Measurements from ENCODE around the gene MSGN1. TPM values are rescaled to one million over a fixed set of nuclear protein-coding genes. Genes with fewer than 3 reads are reported as not detected.

Gene MSGN1
- polyA plus RNA-seq, 1 experiment, result not detected

DNA sequence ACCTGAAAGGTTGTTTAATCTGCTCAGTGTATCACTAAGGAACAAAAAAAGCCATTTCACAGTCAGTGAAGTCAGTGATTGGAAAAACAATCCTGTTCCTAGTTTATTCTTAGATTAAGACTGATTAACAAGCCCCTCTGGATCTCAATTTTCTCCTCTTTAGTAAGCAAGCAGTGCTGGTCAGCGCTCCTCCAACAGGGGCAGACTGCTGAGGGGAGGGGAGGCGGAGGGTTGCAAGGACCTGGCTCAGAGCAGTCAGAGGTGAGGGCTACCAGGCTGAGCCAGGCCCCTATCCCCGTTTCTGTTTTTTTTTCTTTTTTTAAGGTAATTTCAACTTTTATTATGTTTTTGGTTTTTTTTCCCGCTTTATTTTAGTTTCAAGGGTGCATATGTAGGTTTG lies 37.5 kb downstream of the MSGN1 start:
- TF ChIP-seq, protein P1, sequence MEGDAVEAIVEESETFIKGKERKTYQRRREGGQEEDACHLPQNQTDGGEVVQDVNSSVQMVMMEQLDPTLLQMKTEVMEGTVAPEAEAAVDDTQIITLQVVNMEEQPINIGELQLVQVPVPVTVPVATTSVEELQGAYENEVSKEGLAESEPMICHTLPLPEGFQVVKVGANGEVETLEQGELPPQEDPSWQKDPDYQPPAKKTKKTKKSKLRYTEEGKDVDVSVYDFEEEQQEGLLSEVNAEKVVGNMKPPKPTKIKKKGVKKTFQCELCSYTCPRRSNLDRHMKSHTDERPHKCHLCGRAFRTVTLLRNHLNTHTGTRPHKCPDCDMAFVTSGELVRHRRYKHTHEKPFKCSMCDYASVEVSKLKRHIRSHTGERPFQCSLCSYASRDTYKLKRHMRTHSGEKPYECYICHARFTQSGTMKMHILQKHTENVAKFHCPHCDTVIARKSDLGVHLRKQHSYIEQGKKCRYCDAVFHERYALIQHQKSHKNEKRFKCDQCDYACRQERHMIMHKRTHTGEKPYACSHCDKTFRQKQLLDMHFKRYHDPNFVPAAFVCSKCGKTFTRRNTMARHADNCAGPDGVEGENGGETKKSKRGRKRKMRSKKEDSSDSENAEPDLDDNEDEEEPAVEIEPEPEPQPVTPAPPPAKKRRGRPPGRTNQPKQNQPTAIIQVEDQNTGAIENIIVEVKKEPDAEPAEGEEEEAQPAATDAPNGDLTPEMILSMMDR (IDR thresholded peaks at IDR 0.05; ENCODE audit: insufficient read depth, low read depth, low read length), result no peak
- Histone ChIP-seq H3K27me3 (ENCODE audit: control insufficient read depth, insufficient read depth, low read length) (no peaks in the 10 kb centered on the region; the same call in 1 of the 2 replicates), H3K4me3 (ENCODE audit: low read depth, low read length) (no peak overlapping the region), H3K36me3 (ENCODE audit: control insufficient read depth, insufficient read depth, low read length) (no peaks in the 10 kb centered on the region)
- POLR2A ChIA-PET, result no interaction called here
- CTCF ChIA-PET, result interaction anchor here (0.8 to 0.9 kb wide), 2 partner anchors 263 to 303 kb away, joined by 3 to 7 read pairs; no protein-coding TSS in a partner anchor
- no peak for DNase-seq (ENCODE audit: low read depth)

GRCh38 chr2:17857021-17857420 lies 40.8 kb downstream of the MSGN1 start:
- no peak for DNase-seq (ENCODE audit: low read depth)
- H3K4me3 ChIP-seq (ENCODE audit: low read depth, low read length), result no peak overlapping the region
- POLR2A ChIA-PET, result no interaction called here
- TF ChIP-seq, protein P1 (IDR thresholded peaks at IDR 0.05; ENCODE audit: insufficient read depth, low read depth, low read length), result no peak
- no peaks in the 10 kb centered on the region for H3K36me3 ChIP-seq (ENCODE audit: control insufficient read depth, insufficient read depth, low read length)
- CTCF ChIA-PET, result interaction anchor here (1.2 to 3.4 kb wide), 4 partner anchors 10 to 522 kb away, joined by 3 to 20 read pairs (median 9); no protein-coding TSS in a partner anchor
- H3K27me3 ChIP-seq (ENCODE audit: control insufficient read depth, insufficient read depth, low read length), result no peaks in the 10 kb centered on the region; the same call in 1 of the 2 replicates

DNA sequence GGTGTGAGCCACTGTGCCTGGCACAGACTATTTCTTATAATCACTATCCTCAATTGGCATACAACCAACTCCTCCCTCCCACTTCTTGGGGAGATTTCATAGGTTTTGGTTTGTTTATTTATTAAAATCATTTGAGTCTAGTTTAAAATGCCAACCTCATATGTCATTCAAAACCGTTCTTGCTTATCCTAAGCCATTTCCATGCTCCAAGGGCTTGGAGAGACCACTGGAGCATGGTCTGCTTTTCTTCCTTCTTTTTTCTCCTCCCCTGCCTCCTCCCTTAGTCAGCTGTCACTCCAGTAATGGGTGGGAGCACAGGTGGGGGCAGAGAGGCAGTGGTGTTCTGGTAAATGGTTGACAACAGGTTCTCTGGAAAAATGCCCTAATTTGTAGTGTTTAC lies 41.8 kb downstream of the MSGN1 start:
- DNase-seq (ENCODE audit: low read depth), result no peak
- ChIA-PET POLR2A (no interaction called here), CTCF (interaction anchor here (3.1 to 3.4 kb wide), 2 partner anchors 259 to 291 kb away, joined by 15 to 20 read pairs; no protein-coding TSS in a partner anchor)
- TF ChIP-seq, protein P1 (IDR thresholded peaks at IDR 0.05; ENCODE audit: insufficient read depth, low read depth, low read length), result no peak
- Histone ChIP-seq H3K27me3 (ENCODE audit: control insufficient read depth, insufficient read depth, low read length) (no peaks in the 10 kb centered on the region; the same call in 1 of the 2 replicates), H3K4me3 (ENCODE audit: low read depth, low read length) (no peak overlapping the region), H3K36me3 (ENCODE audit: control insufficient read depth, insufficient read depth, low read length) (no peaks in the 10 kb centered on the region)

- TF ChIP-seq, protein P1 (IDR thresholded peaks at IDR 0.05; ENCODE audit: insufficient read depth, low read depth, low read length), result no peak
- H3K4me3 ChIP-seq (ENCODE audit: low read depth, low read length), result no peak overlapping the region
- no peaks in the 10 kb centered on the region; the same call in 1 of the 2 replicates for H3K27me3 ChIP-seq (ENCODE audit: control insufficient read depth, insufficient read depth, low read length)
- POLR2A ChIA-PET, result no interaction called here
- DNase-seq (ENCODE audit: low read depth), result no peak
- H3K36me3 ChIP-seq (ENCODE audit: control insufficient read depth, insufficient read depth, low read length), result no peaks in the 10 kb centered on the region
- CTCF ChIA-PET, result interaction anchor here (1.0 to 1.6 kb wide), 2 partner anchors 254 to 284 kb away, joined by 3 to 5 read pairs; no protein-coding TSS in a partner anchor
Measured at GRCh38 chr2:17863539-17863938, 47.3 kb downstream of the MSGN1 start.

- no peak for DNase-seq (ENCODE audit: low read depth)
- Histone ChIP-seq H3K36me3 (ENCODE audit: control insufficient read depth, insufficient read depth, low read length) (no peaks in the 10 kb centered on the region), H3K27me3 (ENCODE audit: control insufficient read depth, insufficient read depth, low read length) (no peaks in the 10 kb centered on the region; the same call in 1 of the 2 replicates), H3K4me3 (ENCODE audit: low read depth, low read length) (no peak overlapping the region)
- CTCF ChIA-PET, result interaction anchor here (0.7 to 1.0 kb wide), 3 partner anchors 9 to 283 kb away, joined by 3 read pairs; no protein-coding TSS in a partner anchor
- TF ChIP-seq, protein P1 (IDR thresholded peaks at IDR 0.05; ENCODE audit: insufficient read depth, low read depth, low read length), result no peak
- POLR2A ChIA-PET, result no interaction called here
Measured at GRCh38 chr2:17864676-17865075, 48.4 kb downstream of the MSGN1 start.

All from BJ (cell line).